ENCODE results near the gene DENND2C. TPM values are rescaled to one million over a fixed set of nuclear protein-coding genes. Genes with fewer than 3 reads are reported as not detected.

Gene DENND2C
- total and polyA plus RNA-seq, 2 of the 13 experiments (the other 11 are each of a cell fraction or from before 2014, with no cell fraction given), result 0.08 to 0.33 TPM

DNA sequence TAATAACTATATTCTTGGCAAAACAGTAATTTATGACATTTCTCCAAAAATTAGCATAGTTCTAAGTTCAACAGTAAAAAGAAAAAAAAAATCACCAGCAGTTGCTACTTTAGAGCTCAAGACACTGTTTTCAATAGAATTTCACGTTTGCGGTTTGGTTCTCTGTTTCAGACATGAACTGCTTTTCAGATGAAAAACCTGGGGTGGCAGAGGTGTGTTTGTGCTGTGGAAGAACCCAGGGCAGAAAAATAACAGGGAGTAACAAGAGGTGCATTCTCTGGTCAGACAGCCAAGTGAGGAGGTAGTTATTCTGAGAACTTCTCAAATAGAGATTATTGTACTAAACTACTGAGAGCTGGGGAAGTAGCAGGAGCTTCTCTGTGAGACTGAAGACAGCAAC, 37.8 kb upstream of the DENND2C start (continued):
- no peak for TF ChIP-seq MEIS1 (CRISPR knock-in tag; IDR thresholded peaks at IDR 0.05; ENCODE audit: borderline replicate concordance)
- no peak for TF ChIP-seq ZFP41 (CRISPR knock-in tag; IDR thresholded peaks at IDR 0.05; ENCODE audit: borderline replicate concordance)
- no peak for TF ChIP-seq ZNF468 (CRISPR knock-in tag; IDR thresholded peaks at IDR 0.05)

GRCh38 chr1:114703242-114703641, 33.4 kb upstream of the DENND2C start:
- H3K4me2 ChIP-seq (ENCODE audit: low read depth, low read length), result no peak overlapping the region
- no peaks in the 10 kb centered on the region for H3K27me3 ChIP-seq (ENCODE audit: control insufficient read depth in 1 of 2, insufficient read depth in 2 of 2, low read length in 2 of 2)
- no peaks in the 10 kb centered on the region for H3K79me2 ChIP-seq (ENCODE audit: insufficient read depth, low read length)
- POLR2A ChIA-PET, result no interaction called here
- in situ Hi-C loops (cut with HindIII; ENCODE audit: extremely low pct_ligation_motif_present, low pct_unique_long_range_greater_than_20kb) (no loop called here), intact Hi-C loops (cut with micrococcal nuclease; ENCODE audit: unreplicated experiment) (no loop called here)
- 92% methylated on average over 1 of the region's 1 CpG for WGBS (ENCODE audit: low lambda C conversion rate)
- BruUV-seq (replicated peaks), result no TSS peak
- FAIRE-seq, result no peak
- no peaks in the 10 kb centered on the region for H3K9me3 ChIP-seq (ENCODE audit: low read length)
- TF ChIP-seq POLR2AphosphoS2 (IDR thresholded peaks at IDR 0.05; ENCODE audit: low read depth, low read length) (0 out of 2 replicates have a peak, but pooled peaks have one; percentile 30), ZFP90 (CRISPR knock-in tag; IDR thresholded peaks at IDR 0.05; ENCODE audit: borderline replicate concordance) (no peak), GABPA (IDR thresholded peaks at IDR 0.05; ENCODE audit: low read depth, low read length) (no peak), GABPA (CRISPR knock-in tag; IDR thresholded peaks at IDR 0.05; ENCODE audit: low read depth) (no peak)
- no peak overlapping the region for H3K27ac ChIP-seq (ENCODE audit: extremely low read length, insufficient read depth, low read length)
- CTCF ChIA-PET (ENCODE audit: low intra/inter-chr PET ratio, low total read pairs), result no interaction called here
- no peaks in the 10 kb centered on the region for H4K20me1 ChIP-seq (ENCODE audit: insufficient read depth, low read length)
- peaks cover 8% of the 10 kb centered on the region; the same call in 1 of the 2 replicates for H3K4me1 ChIP-seq (ENCODE audit: insufficient read depth, low read length)
- no peak overlapping the region for H2AFZ ChIP-seq (ENCODE audit: low read length)
- ATAC-seq, result no peak
- H3K4me3 ChIP-seq (replicated peaks in 1 of 3; ENCODE audit: insufficient read depth in 1 of 3, low read depth in 2 of 3, low read length in 3 of 3), result no peak overlapping the region
- no peak for DNase-seq (ENCODE audit: low spot score)
- peaks cover 4 to 19% of the 10 kb centered on the region in 2 experiments for H3K36me3 ChIP-seq (replicated peaks in 1 of 2; ENCODE audit: control insufficient read depth in 1 of 2, insufficient read depth in 2 of 2, low read length in 2 of 2)
- no peak overlapping the region for H3K9ac ChIP-seq (ENCODE audit: insufficient read depth, low read depth, low read length)

DNA sequence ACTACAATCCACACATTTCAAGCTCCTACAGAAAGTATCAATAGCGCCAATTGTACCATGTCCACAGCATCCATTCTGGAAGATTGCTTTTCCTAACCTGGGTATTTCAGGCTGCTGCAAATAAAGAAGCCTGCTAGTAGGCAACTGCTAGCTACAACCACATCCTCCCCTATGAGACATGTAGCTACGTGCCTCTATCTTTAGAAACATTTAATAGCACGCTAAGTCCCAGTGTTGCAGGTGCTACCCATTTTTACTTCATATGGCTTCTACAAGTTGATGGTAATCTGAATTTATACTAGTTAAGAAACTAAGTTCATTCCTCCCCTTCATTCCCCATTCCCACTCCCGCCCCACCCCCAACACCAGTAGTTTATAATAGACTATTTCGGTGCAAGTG, 32.9 kb upstream of the DENND2C start:
- no TSS peak for BruUV-seq (replicated peaks)
- Histone ChIP-seq H3K4me3 (replicated peaks in 1 of 3; ENCODE audit: insufficient read depth in 1 of 3, low read depth in 2 of 3, low read length in 3 of 3) (no peak overlapping the region), H3K4me1 (ENCODE audit: insufficient read depth, low read length) (peaks cover 8% of the 10 kb centered on the region; the same call in 1 of the 2 replicates), H3K79me2 (ENCODE audit: insufficient read depth, low read length) (no peaks in the 10 kb centered on the region), H2AFZ (ENCODE audit: low read length) (no peak overlapping the region), H4K20me1 (ENCODE audit: insufficient read depth, low read length) (no peaks in the 10 kb centered on the region), H3K4me2 (ENCODE audit: low read depth, low read length) (no peak overlapping the region), H3K27me3 (ENCODE audit: control insufficient read depth in 1 of 2, insufficient read depth in 2 of 2, low read length in 2 of 2) (no peaks in the 10 kb centered on the region), H3K9me3 (ENCODE audit: low read length) (no peaks in the 10 kb centered on the region), H3K27ac (ENCODE audit: extremely low read length, insufficient read depth, low read length) (no peak overlapping the region), H3K9ac (ENCODE audit: insufficient read depth, low read depth, low read length) (no peak overlapping the region), H3K36me3 (replicated peaks in 1 of 2; ENCODE audit: control insufficient read depth in 1 of 2, insufficient read depth in 2 of 2, low read length in 2 of 2) (peaks cover 4 to 14% of the 10 kb centered on the region in 2 experiments; a peak in 4 of 5 replicates)
- intact Hi-C loops (cut with micrococcal nuclease; ENCODE audit: unreplicated experiment), result no loop called here
- DNase-seq (ENCODE audit: low spot score) (no peak), ATAC-seq (no peak; the same call in 2 of the 3 replicates), FAIRE-seq (no peak)
- 93% methylated on average over 5 of the region's 5 CpGs for WGBS (ENCODE audit: low lambda C conversion rate)
- TF ChIP-seq HNRNPK (IDR thresholded peaks at IDR 0.05; ENCODE audit: low read depth, low read length, poor library complexity, severe bottlenecking) (peak; percentile 21), ETV5 (CRISPR knock-in tag; IDR thresholded peaks at IDR 0.05; ENCODE audit: borderline replicate concordance) (no peak)
- POLR2A ChIA-PET, result no interaction called here
- in situ Hi-C loops (cut with HindIII; ENCODE audit: extremely low pct_ligation_motif_present, low pct_unique_long_range_greater_than_20kb), result no loop called here
- CTCF ChIA-PET (ENCODE audit: low intra/inter-chr PET ratio, low total read pairs), result no interaction called here
